Trophoblast cell (in vitro differentiated cells and primary cell): ENCODE results near the gene MYBBP1A.

Experiments used
- DNase-seq, 2 donors: peaks; one replicate each; pipeline ENCODE4 v3.0.0-alpha.2; 2016
- H2AFZ ChIP-seq: 2 replicates; pipeline ENCODE4 v1.6.1; 2013; ENCODE audit warnings: low read length, moderate library complexity, mild to moderate bottlenecking; ENCODE audit not compliant: insufficient read depth, poor library complexity
- H2AK5ac ChIP-seq: 2 replicates; pipeline ENCODE4 v1.6.1; 2013; ENCODE audit warnings: mild to moderate bottlenecking, low read length
- H2BK120ac ChIP-seq: 2 replicates; pipeline ENCODE4 v1.6.1; 2013; ENCODE audit warnings: low read length, mild to moderate bottlenecking, moderate library complexity; ENCODE audit not compliant: insufficient read depth, poor library complexity
- H2BK12ac ChIP-seq: 2 replicates; pipeline ENCODE4 v1.6.1; 2013; ENCODE audit warnings: mild to moderate bottlenecking, low read length, moderate library complexity
- H2BK5ac ChIP-seq: 2 replicates; pipeline ENCODE4 v1.6.1; 2013; ENCODE audit warnings: low read length, low read depth, moderate library complexity, mild to moderate bottlenecking; ENCODE audit not compliant: poor library complexity
- H3K14ac ChIP-seq: 2 replicates; pipeline ENCODE4 v1.6.1; 2013; ENCODE audit warnings: mild to moderate bottlenecking, low read length
- H3K18ac ChIP-seq: 2 replicates; pipeline ENCODE4 v1.6.1; 2013; ENCODE audit warnings: mild to moderate bottlenecking, low read length
- H3K23ac ChIP-seq: 2 replicates; pipeline ENCODE4 v1.6.1; 2013; ENCODE audit warnings: low read length
- H3K27ac ChIP-seq: 2 replicates; pipeline ENCODE4 v1.5.1; 2013; ENCODE audit warnings: low read depth, mild to moderate bottlenecking, inconsistent platforms, low read length, moderate library complexity
- H3K27me3 ChIP-seq: 2 replicates; pipeline ENCODE4 v1.6.1; 2013; ENCODE audit warnings: inconsistent platforms, mild to moderate bottlenecking, low read length, moderate library complexity; ENCODE audit not compliant: insufficient read depth
- H3K36me3 ChIP-seq, 2 experiments: 1 replicate in 1 of 2; 2 replicates in 1 of 2; pipeline ENCODE4 v1.6.1; 2013; ENCODE audit warnings: low read length in 2 of 2, mild to moderate bottlenecking in 2 of 2, moderate library complexity in 1 of 2; ENCODE audit not compliant: insufficient read depth in 2 of 2, control insufficient read depth in 1 of 2
- H3K4ac ChIP-seq: 2 replicates; pipeline ENCODE4 v1.6.1; 2013; ENCODE audit warnings: low read depth, mild to moderate bottlenecking, low read length, moderate library complexity
- H3K4me1 ChIP-seq, 2 experiments: 1 replicate in 1 of 2; 2 replicates in 1 of 2; pipeline ENCODE4 v1.6.1; 2013; ENCODE audit warnings: low read length in 2 of 2, mild to moderate bottlenecking in 2 of 2, moderate library complexity in 1 of 2; ENCODE audit not compliant: insufficient read depth in 2 of 2, control insufficient read depth in 1 of 2
- H3K4me2 ChIP-seq: 2 replicates; pipeline ENCODE4 v1.6.1; 2013; ENCODE audit warnings: inconsistent platforms, mild to moderate bottlenecking, low read length, moderate library complexity
- H3K4me3 ChIP-seq: 2 replicates; pipeline ENCODE4 v1.5.1; 2013; ENCODE audit warnings: mild to moderate bottlenecking, low read depth, low read length, inconsistent platforms
- H3K79me1 ChIP-seq: one replicate; pipeline ENCODE4 v1.6.1; 2013; ENCODE audit warnings: low read length
- H3K79me2 ChIP-seq: 2 replicates; pipeline ENCODE4 v1.6.1; 2013; ENCODE audit warnings: low read length, mild to moderate bottlenecking; ENCODE audit not compliant: control insufficient read depth, insufficient read depth, poor library complexity
- H3K9ac ChIP-seq: 2 replicates; pipeline ENCODE4 v1.6.1; 2013; ENCODE audit warnings: mild to moderate bottlenecking, low read length
- H3K9me3 ChIP-seq: 2 replicates; pipeline ENCODE4 v1.6.1; 2013; ENCODE audit warnings: low read depth, mild to moderate bottlenecking, control low read depth, inconsistent platforms, low read length; ENCODE audit not compliant: insufficient read depth
- H4K12ac ChIP-seq: 2 replicates; pipeline ENCODE4 v1.6.1; 2013; ENCODE audit warnings: low read depth, mild to moderate bottlenecking, low read length, moderate library complexity
- H4K8ac ChIP-seq: 2 replicates; pipeline ENCODE4 v1.6.1; 2013; ENCODE audit warnings: low read depth, mild to moderate bottlenecking, low read length, moderate library complexity
- H4K91ac ChIP-seq: one replicate; pipeline ENCODE4 v1.6.1; 2013; ENCODE audit warnings: low read depth, mild to moderate bottlenecking, low read length, moderate library complexity
- WGBS: extraction: QIAGEN DNeasy Blood & Tissue Kit; methylation state at CpG from one replicate; pipeline ENCODE4 v1.1.7; 2013; ENCODE audit warnings: missing lambda C conversion rate; ENCODE audit not compliant: insufficient read length, insufficient coverage; ENCODE audit errors: extremely low coverage; 5-methylcytosine and 5-hydroxymethylcytosine counted together

MYBBP1A gene

DNA sequence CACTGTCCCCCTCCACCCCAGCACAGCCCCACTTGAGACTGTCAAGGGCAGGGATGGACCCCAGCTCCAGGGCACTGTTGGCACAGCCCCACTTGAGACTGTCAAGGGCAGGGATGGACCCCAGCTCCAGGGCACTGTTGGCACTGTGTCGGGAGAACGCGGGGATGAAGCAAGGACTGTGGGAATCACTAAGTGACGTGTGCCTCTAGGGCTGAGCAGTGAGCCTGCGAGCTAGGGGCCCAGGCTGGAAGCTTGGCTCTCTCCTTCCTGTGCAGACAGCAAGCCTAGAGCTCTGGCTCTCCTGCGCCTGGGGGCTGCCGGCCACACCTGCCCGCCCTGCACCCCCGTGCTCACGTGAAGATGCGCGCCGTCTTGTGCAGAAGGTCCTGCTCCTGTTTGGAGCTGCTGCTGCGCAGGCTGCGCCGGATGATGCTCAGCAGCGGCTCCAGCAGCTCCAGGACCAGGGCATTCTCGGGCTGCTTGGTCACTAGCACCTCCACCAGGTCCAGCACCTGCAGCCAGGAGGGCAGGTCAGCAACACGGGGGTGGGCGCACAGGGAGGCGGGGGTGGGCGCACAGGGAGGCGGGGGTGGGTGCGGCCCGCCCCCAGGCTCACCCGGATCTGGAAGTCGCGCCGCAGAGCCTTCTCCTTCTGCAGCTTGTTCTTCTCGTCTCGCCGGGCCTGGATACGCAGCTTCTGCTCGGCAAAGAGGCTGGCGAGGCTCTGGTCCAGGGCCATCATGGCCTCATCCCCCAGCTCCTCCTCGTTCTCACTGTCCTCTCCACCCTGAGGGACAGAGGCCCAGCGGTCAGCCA is 10.8 kb downstream of the MYBBP1A start:
- H4K91ac ChIP-seq = no peak overlapping the region
- no peak overlapping the region for H3K27ac ChIP-seq
- no peak for DNase-seq
- no CpG with 5 or more reads among the region's 37 CpGs for WGBS
- peaks cover 68 to 73% of the 10 kb centered on the region in 2 experiments for H3K36me3 ChIP-seq
- H3K23ac ChIP-seq = no peak overlapping the region
- no peak overlapping the region for H3K18ac ChIP-seq
- H2BK12ac ChIP-seq = no peak overlapping the region
- H3K14ac ChIP-seq = no peak overlapping the region
- H3K9ac ChIP-seq = no peak overlapping the region
- no peak overlapping the region for H3K4me2 ChIP-seq
- H3K27me3 ChIP-seq = no peaks in the 10 kb centered on the region
- peaks cover 1% of the 10 kb centered on the region for H3K9me3 ChIP-seq
- H2AK5ac ChIP-seq = no peak overlapping the region
- no peak overlapping the region for H2BK120ac ChIP-seq
- H4K12ac ChIP-seq = no peak overlapping the region
- H3K4me1 ChIP-seq = peaks cover 0 to 8% of the 10 kb centered on the region in 2 experiments
- H2AFZ ChIP-seq = no peak overlapping the region
- H4K8ac ChIP-seq = no peak overlapping the region
- no peaks in the 10 kb centered on the region for H3K79me1 ChIP-seq
- H2BK5ac ChIP-seq = no peak overlapping the region
- H3K79me2 ChIP-seq = no peaks in the 10 kb centered on the region
- no peak overlapping the region for H3K4me3 ChIP-seq
- no peak overlapping the region for H3K4ac ChIP-seq

DNA sequence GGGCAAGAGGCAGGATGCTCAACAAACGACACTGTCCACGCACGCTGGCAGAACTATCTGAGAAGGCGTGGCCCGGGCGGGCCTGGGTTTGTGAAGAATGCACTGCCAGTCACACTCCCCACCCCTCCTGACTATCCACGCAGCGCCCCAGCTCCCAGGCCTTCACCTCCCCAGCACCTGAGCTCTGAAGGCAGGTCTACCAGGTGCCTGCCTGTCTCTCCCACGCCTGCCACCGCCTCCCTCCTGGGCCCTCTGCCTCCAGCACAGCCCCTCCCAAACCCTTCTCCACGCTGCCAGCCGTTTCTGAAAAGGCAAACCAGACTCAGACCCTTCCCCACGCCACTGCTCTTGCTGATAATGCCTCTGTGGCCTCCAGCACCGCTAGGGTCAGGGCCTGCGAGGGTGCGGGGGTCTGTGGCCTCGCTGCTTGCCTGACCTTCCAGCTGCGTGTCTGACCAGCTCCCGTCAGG is 11.6 kb downstream of the MYBBP1A start:
- no peak overlapping the region for H2AFZ ChIP-seq
- no peak overlapping the region for H3K4me2 ChIP-seq
- H3K18ac ChIP-seq = no peak overlapping the region
- peaks cover 68 to 73% of the 10 kb centered on the region in 2 experiments for H3K36me3 ChIP-seq
- no peak overlapping the region for H3K27ac ChIP-seq
- peaks cover 0 to 3% of the 10 kb centered on the region in 2 experiments for H3K4me1 ChIP-seq
- H4K12ac ChIP-seq = no peak overlapping the region
- H3K9ac ChIP-seq = no peak overlapping the region
- no peak overlapping the region for H2BK120ac ChIP-seq
- no peaks in the 10 kb centered on the region for H3K79me2 ChIP-seq
- WGBS = no CpG with 5 or more reads among the region's 19 CpGs
- H3K27me3 ChIP-seq = no peaks in the 10 kb centered on the region
- DNase-seq = no peak
- no peak overlapping the region for H2BK12ac ChIP-seq
- no peak overlapping the region for H3K4me3 ChIP-seq
- H4K91ac ChIP-seq = peak overlapping the region; percentile 2
- no peak overlapping the region for H4K8ac ChIP-seq
- H2AK5ac ChIP-seq = no peak overlapping the region
- no peak overlapping the region for H3K4ac ChIP-seq
- no peaks in the 10 kb centered on the region for H3K79me1 ChIP-seq
- peaks cover 1% of the 10 kb centered on the region for H3K9me3 ChIP-seq
- no peak overlapping the region for H3K23ac ChIP-seq
- no peak overlapping the region for H2BK5ac ChIP-seq
- H3K14ac ChIP-seq = no peak overlapping the region

DNA sequence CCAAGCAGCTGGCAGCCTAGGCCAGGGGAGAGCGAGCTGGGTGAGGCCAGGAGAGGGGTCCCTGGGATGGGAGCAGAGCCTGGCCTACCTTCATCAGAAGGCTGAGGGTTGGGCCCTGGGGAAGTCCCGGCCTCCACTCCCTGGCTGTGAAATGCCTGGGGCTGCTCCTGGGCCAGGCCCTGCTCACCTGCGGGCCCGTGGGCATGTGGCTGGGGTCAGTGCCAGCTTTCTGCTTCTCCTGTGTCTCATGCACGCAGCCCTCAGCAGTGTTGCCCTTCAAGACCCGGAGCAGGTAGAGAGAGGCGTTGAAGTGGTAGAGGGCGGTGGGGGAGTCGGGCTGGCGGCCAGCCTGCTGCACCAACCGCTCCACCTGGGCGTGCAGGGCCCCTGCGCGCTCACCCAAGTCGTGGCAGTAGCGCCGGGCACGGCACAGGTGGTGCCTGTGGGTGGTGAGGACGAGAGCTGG is 12.4 kb downstream of the MYBBP1A start:
- Histone ChIP-seq H4K8ac (no peak overlapping the region), H4K12ac (no peak overlapping the region), H3K4me1 (peaks cover 0 to 3% of the 10 kb centered on the region in 2 experiments), H3K4me2 (no peak overlapping the region), H2BK5ac (no peak overlapping the region), H3K79me2 (no peaks in the 10 kb centered on the region), H3K27ac (no peak overlapping the region), H3K36me3 (peaks cover 68 to 73% of the 10 kb centered on the region in 2 experiments), H2BK12ac (no peak overlapping the region), H3K23ac (no peak overlapping the region), H3K18ac (no peak overlapping the region), H3K79me1 (no peaks in the 10 kb centered on the region), H2AK5ac (no peak overlapping the region), H2AFZ (no peak overlapping the region), H3K9me3 (peaks cover 1% of the 10 kb centered on the region), H3K4ac (no peak overlapping the region), H3K27me3 (no peaks in the 10 kb centered on the region), H3K14ac (no peak overlapping the region), H2BK120ac (no peak overlapping the region), H3K4me3 (no peak overlapping the region), H3K9ac (no peak overlapping the region), H4K91ac (no peak overlapping the region)
- WGBS = no CpG with 5 or more reads among the region's 19 CpGs
- no peak for DNase-seq

DNA sequence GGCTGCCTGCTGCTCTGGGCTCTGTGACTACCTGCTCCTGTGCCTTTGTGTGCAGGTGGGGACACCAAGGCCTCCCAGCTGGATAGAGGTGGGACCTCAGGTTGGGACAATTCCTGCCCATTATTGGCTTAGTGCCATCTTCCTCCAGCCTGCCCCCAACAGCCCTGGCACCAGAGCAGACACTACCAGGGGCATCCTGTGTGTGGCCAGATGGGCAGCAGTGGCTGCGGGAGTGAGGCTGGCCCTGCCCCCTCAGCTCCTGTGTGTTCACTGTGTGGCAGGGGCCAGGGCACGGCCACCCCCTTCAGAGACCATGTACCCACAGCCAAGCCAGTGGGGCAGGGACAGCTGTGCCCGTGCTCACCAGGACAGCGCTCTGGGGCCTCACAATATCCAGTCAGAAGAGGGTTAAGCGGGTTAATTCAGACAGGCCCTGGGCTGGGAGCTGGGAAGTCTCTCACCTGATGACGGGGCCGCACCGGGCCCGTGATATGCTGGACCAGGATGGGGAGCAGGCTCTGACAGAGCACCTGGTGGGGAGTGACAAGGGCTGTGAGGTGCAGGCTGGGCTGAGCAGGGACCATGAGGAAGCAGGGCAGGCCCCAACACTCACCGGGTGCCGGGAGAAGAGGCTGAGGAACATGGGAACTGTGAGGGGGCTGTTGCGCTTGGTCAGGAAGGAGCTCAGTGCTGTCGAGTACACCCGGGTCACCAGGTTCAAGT is 13.0 kb downstream of the MYBBP1A start:
- no peak overlapping the region for H3K27ac ChIP-seq
- H3K79me1 ChIP-seq = no peaks in the 10 kb centered on the region
- no peak overlapping the region for H3K18ac ChIP-seq
- peaks cover 1% of the 10 kb centered on the region for H3K9me3 ChIP-seq
- no peak overlapping the region for H3K14ac ChIP-seq
- H3K4me3 ChIP-seq = no peak overlapping the region
- no CpG with 5 or more reads among the region's 14 CpGs for WGBS
- H3K9ac ChIP-seq = no peak overlapping the region
- H4K8ac ChIP-seq = no peak overlapping the region
- no peak overlapping the region for H4K91ac ChIP-seq
- H2BK5ac ChIP-seq = no peak overlapping the region
- no peak overlapping the region for H2AK5ac ChIP-seq
- no peak overlapping the region for H4K12ac ChIP-seq
- H2BK120ac ChIP-seq = no peak overlapping the region
- H3K4ac ChIP-seq = no peak overlapping the region
- H3K4me2 ChIP-seq = no peak overlapping the region
- peaks cover 68 to 73% of the 10 kb centered on the region in 2 experiments for H3K36me3 ChIP-seq
- no peak overlapping the region for H2BK12ac ChIP-seq
- no peak for DNase-seq
- no peak overlapping the region for H3K23ac ChIP-seq
- H2AFZ ChIP-seq = no peak overlapping the region
- no peaks in the 10 kb centered on the region for H3K79me2 ChIP-seq
- H3K27me3 ChIP-seq = no peaks in the 10 kb centered on the region
- H3K4me1 ChIP-seq = peaks cover 0 to 3% of the 10 kb centered on the region in 2 experiments
